ELF-1 (cell line): ENCODE results near the gene CCNYL1.

Experiments
- DNase-seq: peaks from one replicate; pipeline ENCODE4 v3.0.0-alpha.2; 2016; ENCODE audit warnings: low read depth, low spot score

The CCNYL1 gene

GRCh38 chr2:207791579-207792243 is 80.3 kb downstream of the CCNYL1 start:
- peak; percentile 75 for DNase-seq

- DNase-seq, result peak; percentile 73
Measured at GRCh38 chr2:207792244-207792785, 80.9 kb downstream of the CCNYL1 start.

- DNase-seq, result peak; percentile 95
Measured at GRCh38 chr2:207796585-207797350, 85.3 kb downstream of the CCNYL1 start.

- DNase-seq, result no peak
Measured at GRCh38 chr2:207801259-207801658, 89.8 kb downstream of the CCNYL1 start.

GRCh38 chr2:207802650-207803049 is 91.2 kb downstream of the CCNYL1 start:
- DNase-seq, result no peak
